Esophagus squamous epithelium (tissue), 5 donors: ENCODE measurements around the gene KCNK10. TPM values are rescaled to one million over a fixed set of nuclear protein-coding genes. Genes with fewer than 3 reads are reported as not detected.

Experiments used
- DNase-seq: peaks from one replicate; lab custom pipeline; 2025; lab: John Stamatoyannopoulos, UW
- H3K27ac ChIP-seq, 4 donors: fragments of 200-600 bp; sonication (generic); one replicate each; pipeline ENCODE4 v1.5.1; 2016 to 2019; ENCODE audit warnings: mild to moderate bottlenecking in 1 of 4
- H3K27me3 ChIP-seq, 4 donors: fragments of 200-600 bp; sonication (generic); 1 replicate in 3 of 4; 2 replicates in 1 of 4; pipeline versions ENCODE4 v1.5.1 to v1.6.0; 2017 to 2021; ENCODE audit warnings: antibody characterized with exemption in 1 of 4
- H3K36me3 ChIP-seq, 3 donors: fragments of 200-600 bp; sonication (generic); one replicate each; pipeline ENCODE4 v1.5.1; 2016 to 2019
- H3K4me1 ChIP-seq, 3 donors: fragments of 200-600 bp; sonication (generic); one replicate each; pipeline ENCODE4 v1.5.1; 2017 to 2019
- H3K4me3 ChIP-seq, 4 donors: fragments of 200-600 bp; sonication (generic); 1 replicate in 3 of 4; 2 replicates in 1 of 4; pipeline ENCODE4 v1.5.1; 2016 to 2019; ENCODE audit warnings: mild to moderate bottlenecking in 2 of 4, moderate library complexity in 1 of 4
- H3K9me3 ChIP-seq, 3 donors: fragments of 200-600 bp; sonication (generic); one replicate each; pipeline ENCODE4 v1.5.1; 2016 to 2019
- CTCF ChIP-seq, 6 experiments: fragments of 450-650 bp in 4 of 6; fragments of 200-600 bp in 2 of 6; sonication (generic) in 2 of 6; IDR thresholded peaks; one replicate each; pipeline ENCODE4 v1.5.1; 2016 to 2019; ENCODE audit warnings: antibody characterized with exemption in 6 of 6, mild to moderate bottlenecking in 4 of 6, moderate library complexity in 4 of 6
- POLR2A ChIP-seq, 4 donors: fragments of 450-650 bp; IDR thresholded peaks; one replicate each; pipeline ENCODE4 v1.6.1; 2017; ENCODE audit warnings: antibody characterized with exemption in 4 of 4, mild to moderate bottlenecking in 4 of 4, moderate library complexity in 3 of 4
- WGBS, 2 donors: methylation state at CpG; one replicate each; pipeline ENCODE4 v1.1.5; 2018; 5-methylcytosine and 5-hydroxymethylcytosine counted together
- intact Hi-C: fragments of 100-400 bp; cut with DNase I; formaldehyde crosslinking; loops from one replicate; pipeline ENCODE4 v1.15.0; 2022
- total RNA-seq, 4 donors: library from RNA; depleted of rRNA; stranded (reverse); fragments of >200 nt; gene quantifications; one replicate each; pipeline ENCODE4 v1.1.0, GENCODE V29; 2016
- donor health status: DM: yes; HTN: yes; CAD: no.

Gene KCNK10
- total RNA-seq, 4 donors from 2014 or later, result 0.57 to 4.7 (median 1.5) TPM

GRCh38 chr14:88229428-88229827 is 93.6 kb downstream of the KCNK10 start:
- H3K27ac ChIP-seq, result no peak overlapping the region
- no peaks in the 10 kb centered on the region for H3K27me3 ChIP-seq
- intact Hi-C loops, result no loop called here
- TF ChIP-seq CTCF (IDR thresholded peaks at IDR 0.05) (no peak), POLR2A (IDR thresholded peaks at IDR 0.05) (no peak)
- DNase-seq, result no peak
- WGBS, 2 donors, result 73 to 80% methylated on average over 1 of the region's 1 CpG
- H3K4me1 ChIP-seq, result no peaks in the 10 kb centered on the region
- H3K36me3 ChIP-seq, result no peaks in the 10 kb centered on the region
- H3K9me3 ChIP-seq, result no peaks in the 10 kb centered on the region
- H3K4me3 ChIP-seq, result no peak overlapping the region

GRCh38 chr14:88228522-88229236 is 94.4 kb downstream of the KCNK10 start:
- no peaks in the 10 kb centered on the region for H3K4me1 ChIP-seq
- H3K36me3 ChIP-seq, result no peaks in the 10 kb centered on the region
- no peak for DNase-seq
- H3K27me3 ChIP-seq, result no peaks in the 10 kb centered on the region
- no peak overlapping the region for H3K4me3 ChIP-seq
- H3K27ac ChIP-seq, result no peak overlapping the region
- intact Hi-C loops, result no loop called here
- 25 to 28% methylated on average over 3 of the region's 3 CpGs for WGBS, 2 donors
- peaks cover 0 to 1% (median 0%) of the 10 kb centered on the region in 3 donors for H3K9me3 ChIP-seq
- TF ChIP-seq CTCF (IDR thresholded peaks at IDR 0.05), result no peak
- TF ChIP-seq POLR2A (IDR thresholded peaks at IDR 0.05), result no peak

- WGBS, 2 donors, result 79 to 84% methylated on average over 4 of the region's 4 CpGs
- H3K27ac ChIP-seq, result no peak overlapping the region
- no peaks in the 10 kb centered on the region for H3K36me3 ChIP-seq
- TF ChIP-seq POLR2A (IDR thresholded peaks at IDR 0.05), result no peak
- no peaks in the 10 kb centered on the region for H3K4me1 ChIP-seq
- no peak overlapping the region for H3K4me3 ChIP-seq
- DNase-seq, result no peak
- peaks cover 0 to 11% (median 7%) of the 10 kb centered on the region in 3 donors for H3K9me3 ChIP-seq
- intact Hi-C loops, result no loop called here
- no peaks in the 10 kb centered on the region for H3K27me3 ChIP-seq
Observed at GRCh38 chr14:88227693-88228092, 95.4 kb downstream of the KCNK10 start.

GRCh38 chr14:88225721-88226120 is 97.3 kb downstream of the KCNK10 start:
- H3K9me3 ChIP-seq, result peaks cover 0 to 24% (median 9%) of the 10 kb centered on the region in 3 donors
- TF ChIP-seq CTCF (IDR thresholded peaks at IDR 0.05), result no peak
- TF ChIP-seq POLR2A (IDR thresholded peaks at IDR 0.05), result no peak
- no peak overlapping the region for H3K4me3 ChIP-seq
- intact Hi-C loops, result no loop called here
- no peaks in the 10 kb centered on the region for H3K27me3 ChIP-seq
- WGBS, 2 donors, result 64 to 69% methylated on average over 3 of the region's 3 CpGs
- no peak overlapping the region for H3K27ac ChIP-seq
- no peaks in the 10 kb centered on the region for H3K4me1 ChIP-seq
- DNase-seq, result no peak
- no peaks in the 10 kb centered on the region for H3K36me3 ChIP-seq

- 64 to 73% methylated on average over 8 to 9 of the region's 9 CpGs for WGBS, 2 donors
- peaks cover 0 to 19% (median 8%) of the 10 kb centered on the region in 3 donors for H3K9me3 ChIP-seq
- H3K27me3 ChIP-seq, result no peaks in the 10 kb centered on the region
- DNase-seq, result no peak
- no peak for TF ChIP-seq POLR2A (IDR thresholded peaks at IDR 0.05)
- TF ChIP-seq CTCF (IDR thresholded peaks at IDR 0.05), result no peak
- H3K4me1 ChIP-seq, result no peaks in the 10 kb centered on the region
- no peak overlapping the region for H3K4me3 ChIP-seq
- no peaks in the 10 kb centered on the region for H3K36me3 ChIP-seq
- intact Hi-C loops, result no loop called here
- H3K27ac ChIP-seq, result no peak overlapping the region
Observed at GRCh38 chr14:88218119-88218915, 104.8 kb downstream of the KCNK10 start.
